GM23338 (cell line): ENCODE measurements around the gene FBXO41. TPM values are rescaled to one million over a fixed set of nuclear protein-coding genes. Genes with fewer than 3 reads are reported as not detected.

Experiments used
- ATAC-seq: fragments of 200-7000 bp; cut with Tn5 transposase; 3 replicates; pipeline ENCODE4 v1.9.1; 2020
- DNase-seq: peaks from one replicate; pipeline ENCODE4 v3.0.0-alpha.2; 2015; ENCODE audit warnings: low spot score
- H2AFZ ChIP-seq: fragments of 200-600 bp; sonication (generic); 2 replicates; pipeline ENCODE4 v1.8.0; 2016; ENCODE audit warnings: antibody characterized with exemption, mild to moderate bottlenecking, moderate library complexity
- H3F3A ChIP-seq: fragments of 200-600 bp; sonication (generic); replicated peaks from 2 replicates; pipeline ENCODE4 v1.8.0; 2017; ENCODE audit warnings: antibody characterized with exemption, mixed run types, low read depth
- H3K27ac ChIP-seq: fragments of 200-600 bp; sonication (generic); 2 replicates; pipeline ENCODE4 v1.6.1; 2016; ENCODE audit warnings: low read depth
- H3K27me3 ChIP-seq: fragments of 200-600 bp; sonication (generic); 2 replicates; pipeline ENCODE4 v1.8.0; 2016; ENCODE audit warnings: mild to moderate bottlenecking, mixed run types, moderate library complexity; ENCODE audit not compliant: insufficient read depth
- H3K36me3 ChIP-seq: fragments of 200-600 bp; sonication (generic); 2 replicates; pipeline ENCODE4 v1.8.0; 2016; ENCODE audit warnings: mild to moderate bottlenecking; ENCODE audit not compliant: insufficient read depth
- H3K4me1 ChIP-seq: fragments of 200-600 bp; sonication (generic); 2 replicates; pipeline ENCODE4 v1.8.0; 2016; ENCODE audit warnings: mild to moderate bottlenecking, moderate library complexity; ENCODE audit not compliant: insufficient read depth
- H3K4me2 ChIP-seq: fragments of 200-600 bp; sonication (generic); 2 replicates; pipeline ENCODE4 v1.7.1; 2017; ENCODE audit warnings: mixed run types
- H3K4me3 ChIP-seq: fragments of 200-600 bp; sonication (generic); 2 replicates; pipeline ENCODE4 v1.6.1; 2016; ENCODE audit warnings: mixed run types
- H3K79me2 ChIP-seq: fragments of 200-600 bp; sonication (generic); replicated peaks from 2 replicates; pipeline ENCODE4 v1.8.0; 2017; ENCODE audit warnings: mild to moderate bottlenecking; ENCODE audit not compliant: insufficient read depth
- H3K9me2 ChIP-seq: fragments of 200-600 bp; sonication (generic); 2 replicates; pipeline ENCODE4 v1.8.0; 2017; ENCODE audit not compliant: insufficient read depth
- H4K20me1 ChIP-seq: fragments of 200-600 bp; sonication (generic); replicated peaks from 2 replicates; pipeline ENCODE4 v1.8.0; 2017; ENCODE audit warnings: mild to moderate bottlenecking; ENCODE audit not compliant: insufficient read depth
- H3K27ac Mint-ChIP-seq: 2 replicates; pipeline ENCODE4 v1.8.0; 2020; ENCODE audit warnings: inconsistent platforms, mild to moderate bottlenecking, moderate library complexity, mixed read lengths
- H3K27me3 Mint-ChIP-seq: 3 replicates; pipeline ENCODE4 v1.8.0; 2022; ENCODE audit warnings: low read depth, mild to moderate bottlenecking, moderate library complexity, mixed read lengths, inconsistent platforms; ENCODE audit not compliant: insufficient read depth, poor library complexity
- H3K36me3 Mint-ChIP-seq: 3 replicates; pipeline ENCODE4 v1.8.0; 2021; ENCODE audit warnings: low read depth, mild to moderate bottlenecking, inconsistent platforms, moderate library complexity, mixed read lengths
- H3K4me1 Mint-ChIP-seq: 3 replicates; pipeline ENCODE4 v1.8.0; 2020; ENCODE audit warnings: mild to moderate bottlenecking, inconsistent platforms, mixed read lengths
- H3K4me3 Mint-ChIP-seq: 3 replicates; pipeline ENCODE4 v1.8.0; 2021; ENCODE audit warnings: moderate library complexity, mild to moderate bottlenecking, inconsistent platforms, mixed read lengths
- H3K9me3 Mint-ChIP-seq: 3 replicates; pipeline ENCODE4 v1.8.0; 2020; ENCODE audit warnings: moderate library complexity, mild to moderate bottlenecking, inconsistent platforms, mixed read lengths
- CREB1 ChIP-seq: fragments of 250-450 bp; sonication (Bioruptor Pico); IDR thresholded peaks from 2 replicates; pipeline ENCODE4 v1.5.0; 2020; ENCODE audit warnings: low read depth, mild to moderate bottlenecking, moderate library complexity
- EZH2phosphoT487 ChIP-seq: fragments of 200-600 bp; sonication (generic); IDR thresholded peaks from one replicate; pipeline ENCODE4 v1.8.1; 2018; ENCODE audit warnings: antibody characterized with exemption; ENCODE audit not compliant: unreplicated experiment
- JUNB ChIP-seq: IDR thresholded peaks from one replicate; pipeline ENCODE4 v1.6.1; 2016; ENCODE audit warnings: antibody characterized with exemption; ENCODE audit not compliant: unreplicated experiment
- NANOG ChIP-seq: IDR thresholded peaks from 2 replicates; pipeline ENCODE4 v1.6.1; 2016; ENCODE audit warnings: antibody characterized with exemption, borderline replicate concordance
- STAT1 ChIP-seq: IDR thresholded peaks from one replicate; pipeline ENCODE4 v1.6.1; 2016; ENCODE audit warnings: antibody characterized with exemption; ENCODE audit not compliant: unreplicated experiment
- ZNF114 ChIP-seq: fragments of 250-450 bp; sonication (Bioruptor Pico); IDR thresholded peaks from 2 replicates; pipeline ENCODE4 v1.5.0; 2020; ENCODE audit warnings: mild to moderate bottlenecking, moderate library complexity
- polyA plus RNA-seq: library from polyadenylated mRNA; unstranded; fragments of >200 nt; fragmentation: Nextera tagmentation; extraction: Ambion mirVana; gene quantifications from 2 replicates; pipeline ENCODE4 v1.2.1, GENCODE V29; 2016
- total RNA-seq: library from RNA; depleted of rRNA; stranded (reverse); fragments of >200 nt; shearing (Covaris generic); gene quantifications from 2 replicates; pipeline ENCODE4 v1.2.3, GENCODE V29; 2014
- TF ChIP-seq, protein P1 (sequence below), 2 experiments: fragments of 200-600 bp in 1 of 2; sonication (generic) in 1 of 2; conservative IDR thresholded peaks; 2 replicates each; pipeline versions ENCODE4 v1.5.1 to v1.6.1; 2016 to 2017; ENCODE audit warnings: antibody characterized with exemption in 2 of 2, low read depth in 2 of 2, mild to moderate bottlenecking in 2 of 2, moderate library complexity in 1 of 2

FBXO41 gene
- total and polyA plus RNA-seq, 2 experiments from 2014 or later: 3.5 to 13.8 TPM

DNA sequence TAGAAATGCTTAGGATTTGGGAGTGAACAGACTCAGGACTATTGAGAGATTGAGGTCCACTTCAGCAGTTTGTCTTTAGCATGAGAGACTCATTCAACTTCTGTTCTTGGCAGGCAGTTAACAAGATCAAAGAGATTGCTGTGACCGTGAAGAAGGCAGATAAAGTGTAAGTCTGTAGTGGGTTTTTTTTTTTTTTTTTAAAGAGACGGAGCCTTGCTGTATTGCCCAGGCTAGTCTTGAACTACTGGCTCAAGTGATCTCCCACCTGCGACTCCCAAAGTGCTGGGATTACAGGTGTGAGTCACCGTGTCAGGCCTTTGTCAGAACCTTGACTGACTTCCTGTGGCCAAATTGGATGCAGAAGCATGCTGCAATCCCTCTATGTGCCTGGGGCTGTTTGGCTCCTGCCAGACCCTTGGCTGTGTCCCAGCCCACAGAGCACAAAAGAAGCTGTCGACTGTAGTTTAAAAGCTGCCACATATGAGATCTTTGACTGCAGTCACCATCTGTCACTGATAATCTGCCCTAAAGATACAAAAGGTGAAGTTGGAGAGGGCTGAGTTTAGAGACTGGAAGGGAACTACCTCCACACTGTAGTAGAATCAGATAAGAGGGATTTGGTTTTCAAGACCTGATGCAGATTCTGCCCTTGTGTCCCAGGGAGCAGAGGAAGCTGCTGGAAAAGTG lies 40.3 kb downstream of the FBXO41 start (continued):
- TF ChIP-seq ZNF114 (CRISPR knock-in tag) (no peak), JUNB (no peak), NANOG (no peak)

DNA sequence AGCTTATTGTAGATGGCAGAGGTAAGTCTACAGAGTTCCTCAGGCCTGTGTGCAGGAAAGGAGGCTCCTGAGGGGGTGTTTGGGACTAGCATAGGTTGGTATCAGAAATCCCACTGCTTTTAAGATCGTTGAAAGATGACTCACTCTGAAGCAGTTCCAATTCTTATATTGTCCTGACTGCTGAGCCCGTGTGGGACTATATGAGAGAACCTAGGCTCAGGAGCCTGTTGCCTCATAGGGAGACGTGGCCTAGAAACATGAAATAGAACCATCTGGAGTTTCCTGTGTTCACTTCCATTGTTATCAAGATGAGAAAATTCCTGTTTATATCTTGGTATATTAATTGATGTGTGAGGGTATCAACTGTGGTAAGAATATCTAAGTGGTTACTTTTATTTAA lies 44.5 kb downstream of the FBXO41 start:
- peaks cover 75% of the 10 kb centered on the region for H3K36me3 Mint-ChIP-seq
- Histone ChIP-seq H3K4me2 (no peak overlapping the region), H3K27ac (peak overlapping the region; percentile 78; the same call in 1 of the 2 replicates), H3K36me3 (peaks cover 44% of the 10 kb centered on the region), H3K9me2 (no peaks in the 10 kb centered on the region), H2AFZ (no peak overlapping the region), H3K4me3 (no peak overlapping the region), H3F3A (peaks cover 6% of the 10 kb centered on the region; the same call in 1 of the 2 replicates), H3K79me2 (peaks cover 81% of the 10 kb centered on the region), H4K20me1 (peaks cover 82% of the 10 kb centered on the region), H3K27me3 (no peaks in the 10 kb centered on the region), H3K4me1 (peaks cover 29% of the 10 kb centered on the region)
- H3K27me3 Mint-ChIP-seq: peaks cover 3% of the 10 kb centered on the region
- peaks cover 29% of the 10 kb centered on the region for H3K4me1 Mint-ChIP-seq
- TF ChIP-seq, protein P1, sequence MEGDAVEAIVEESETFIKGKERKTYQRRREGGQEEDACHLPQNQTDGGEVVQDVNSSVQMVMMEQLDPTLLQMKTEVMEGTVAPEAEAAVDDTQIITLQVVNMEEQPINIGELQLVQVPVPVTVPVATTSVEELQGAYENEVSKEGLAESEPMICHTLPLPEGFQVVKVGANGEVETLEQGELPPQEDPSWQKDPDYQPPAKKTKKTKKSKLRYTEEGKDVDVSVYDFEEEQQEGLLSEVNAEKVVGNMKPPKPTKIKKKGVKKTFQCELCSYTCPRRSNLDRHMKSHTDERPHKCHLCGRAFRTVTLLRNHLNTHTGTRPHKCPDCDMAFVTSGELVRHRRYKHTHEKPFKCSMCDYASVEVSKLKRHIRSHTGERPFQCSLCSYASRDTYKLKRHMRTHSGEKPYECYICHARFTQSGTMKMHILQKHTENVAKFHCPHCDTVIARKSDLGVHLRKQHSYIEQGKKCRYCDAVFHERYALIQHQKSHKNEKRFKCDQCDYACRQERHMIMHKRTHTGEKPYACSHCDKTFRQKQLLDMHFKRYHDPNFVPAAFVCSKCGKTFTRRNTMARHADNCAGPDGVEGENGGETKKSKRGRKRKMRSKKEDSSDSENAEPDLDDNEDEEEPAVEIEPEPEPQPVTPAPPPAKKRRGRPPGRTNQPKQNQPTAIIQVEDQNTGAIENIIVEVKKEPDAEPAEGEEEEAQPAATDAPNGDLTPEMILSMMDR (conservative IDR thresholded peaks at IDR 0.05; ENCODE audit: low read depth in 2 of 2): no peak
- no peak for TF ChIP-seq NANOG
- DNase-seq: no peak
- H3K4me3 Mint-ChIP-seq: no peak overlapping the region
- no peaks in the 10 kb centered on the region for H3K9me3 Mint-ChIP-seq
- ATAC-seq: no peak
- H3K27ac Mint-ChIP-seq: no peak overlapping the region

DNA sequence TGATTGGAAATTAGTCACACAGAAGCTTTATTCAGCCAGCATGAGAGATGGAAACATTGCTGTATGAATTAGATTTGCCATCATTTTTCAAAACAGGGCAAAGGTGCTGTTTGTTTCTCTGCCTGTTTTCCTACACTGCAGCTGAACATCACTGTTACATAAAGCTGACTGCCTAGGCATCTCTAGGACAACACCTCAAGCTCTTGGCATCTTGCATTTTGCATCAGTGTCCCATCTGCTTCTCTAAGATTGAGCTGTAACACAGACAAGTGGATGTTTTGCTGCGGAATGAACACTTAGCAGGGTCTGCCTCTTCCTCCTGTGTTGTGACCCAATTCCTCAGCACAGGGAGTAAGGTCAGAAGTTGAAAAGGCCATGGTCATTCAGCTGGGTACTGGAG lies 45.3 kb downstream of the FBXO41 start:
- Mint-ChIP-seq H3K36me3 (peaks cover 71% of the 10 kb centered on the region), H3K4me3 (no peak overlapping the region), H3K4me1 (peaks cover 29% of the 10 kb centered on the region), H3K9me3 (no peaks in the 10 kb centered on the region), H3K27ac (peak overlapping the region; percentile 96), H3K27me3 (peaks cover 7% of the 10 kb centered on the region)
- TF ChIP-seq EZH2phosphoT487: no peak
- no peak for TF ChIP-seq STAT1
- TF ChIP-seq CREB1 (CRISPR knock-in tag): no peak
- no peak for TF ChIP-seq JUNB
- TF ChIP-seq, protein P1 (conservative IDR thresholded peaks at IDR 0.05; ENCODE audit: low read depth in 2 of 2): no peak
- TF ChIP-seq NANOG: no peak
- TF ChIP-seq ZNF114 (CRISPR knock-in tag): no peak
- DNase-seq: no peak
- Histone ChIP-seq H3K27me3 (no peaks in the 10 kb centered on the region), H4K20me1 (peaks cover 74% of the 10 kb centered on the region), H3K4me2 (no peak overlapping the region; the same call in 1 of the 2 replicates), H3F3A (peaks cover 6% of the 10 kb centered on the region; the same call in 1 of the 2 replicates), H3K4me3 (no peak overlapping the region), H3K9me2 (no peaks in the 10 kb centered on the region), H3K79me2 (peaks cover 88% of the 10 kb centered on the region), H2AFZ (no peak overlapping the region), H3K36me3 (peaks cover 36% of the 10 kb centered on the region), H3K27ac (peak overlapping the region; percentile 78), H3K4me1 (peaks cover 29% of the 10 kb centered on the region)
- no peak for ATAC-seq
